Activated CD8-positive, alpha-beta memory T cell treated with anti-CD3 and anti-CD28 coated beads, Interleukin-2, amount 50 U/mL, for 4 hours (primary cell): ENCODE measurements around the gene OLFML2B.

Experiments
- DNase-seq: peaks from one replicate; pipeline ENCODE4 v3.0.0-alpha.2; 2020

Gene OLFML2B

GRCh38 chr1:162003830-162004215 is 19.8 kb downstream of the OLFML2B start:
- no peak for DNase-seq

- DNase-seq, result no peak
Measured at GRCh38 chr1:162003061-162003829, 20.4 kb downstream of the OLFML2B start.

- no peak for DNase-seq
Measured at GRCh38 chr1:162000053-162000420, 23.6 kb downstream of the OLFML2B start.

GRCh38 chr1:161999301-162000052 is 24.2 kb downstream of the OLFML2B start:
- no peak for DNase-seq

DNA sequence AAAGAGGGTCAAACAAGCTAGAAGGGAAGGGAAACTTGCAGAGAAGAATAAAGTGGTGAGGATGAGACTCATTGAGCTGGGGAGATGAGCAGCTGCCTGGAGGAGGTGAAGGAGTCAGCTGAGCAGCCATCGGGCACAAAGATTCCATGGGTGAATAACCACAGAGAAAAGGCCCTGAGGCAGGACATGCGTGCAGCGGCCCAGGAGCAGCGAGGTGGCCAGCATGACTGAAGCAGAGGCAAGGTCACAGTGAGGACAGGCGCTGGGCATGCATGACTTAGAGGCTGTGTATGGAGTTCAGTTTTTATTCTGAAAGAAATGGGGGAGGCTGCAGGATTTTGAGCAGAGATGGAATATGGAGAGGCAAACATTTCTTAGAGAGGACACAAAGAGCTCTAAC is 24.9 kb downstream of the OLFML2B start:
- no peak for DNase-seq

GRCh38 chr1:161997152-161997551 is 26.5 kb downstream of the OLFML2B start:
- no peak for DNase-seq

GRCh38 chr1:161994175-161994668 is 29.4 kb downstream of the OLFML2B start:
- no peak for DNase-seq

DNA sequence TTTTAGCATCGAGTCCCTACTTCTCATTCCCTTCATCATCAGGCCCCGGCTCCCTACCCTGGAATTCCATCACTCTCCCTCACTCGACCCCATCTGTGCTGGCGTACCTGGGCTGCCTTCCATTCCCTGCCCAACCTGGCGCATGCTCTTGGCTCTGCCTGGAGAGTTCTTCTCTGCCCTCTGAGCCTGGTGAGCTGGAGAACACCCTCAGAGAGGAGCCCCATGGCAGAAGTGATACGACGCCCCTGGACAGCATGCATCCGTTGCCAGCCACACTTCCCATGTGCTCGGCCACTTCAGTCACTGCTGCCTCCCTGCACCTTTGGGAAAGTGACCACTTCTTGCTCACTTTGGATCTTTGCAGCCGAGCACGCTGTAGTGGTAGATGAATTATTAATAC is 30.1 kb downstream of the OLFML2B start:
- DNase-seq, result no peak

DNA sequence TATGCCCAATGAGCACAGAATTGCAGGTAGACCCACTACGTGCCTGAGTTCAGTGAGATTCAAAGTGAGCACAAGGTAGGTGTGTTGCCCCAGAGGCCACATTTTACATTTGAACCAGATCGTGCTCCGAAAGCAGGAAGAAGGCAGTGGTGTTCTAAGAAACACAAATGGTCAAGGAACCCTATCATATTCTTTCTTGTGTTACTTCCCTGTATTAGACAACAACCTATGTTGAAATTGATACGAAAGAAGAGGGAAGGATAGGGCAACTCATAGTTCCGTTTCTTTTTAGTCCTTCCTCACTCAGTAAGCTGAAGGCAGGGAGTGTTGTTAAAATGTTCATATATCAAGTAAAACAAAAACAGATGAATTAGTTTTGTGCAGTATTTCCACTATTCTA is 33.9 kb downstream of the OLFML2B start:
- DNase-seq, result no peak

DNA sequence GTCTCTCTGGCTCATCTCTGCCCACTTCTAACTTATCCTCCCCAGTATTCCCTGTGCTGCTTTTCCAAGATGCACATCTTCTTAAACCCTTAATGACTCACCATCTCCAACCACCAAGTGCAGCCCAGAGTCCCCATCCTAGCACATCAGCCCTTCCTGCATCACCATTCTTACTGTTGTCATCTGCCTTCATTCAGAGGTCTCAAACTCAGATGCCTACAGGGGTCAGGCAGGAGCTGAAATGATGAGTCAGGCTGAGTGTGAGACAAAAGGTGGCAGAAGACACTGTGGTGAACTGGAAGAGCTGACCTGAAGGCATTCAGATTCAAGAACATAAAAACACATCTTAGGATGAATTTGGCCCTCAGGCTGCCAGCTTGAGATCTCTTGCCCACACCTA is 34.6 kb downstream of the OLFML2B start:
- DNase-seq, result no peak

DNA sequence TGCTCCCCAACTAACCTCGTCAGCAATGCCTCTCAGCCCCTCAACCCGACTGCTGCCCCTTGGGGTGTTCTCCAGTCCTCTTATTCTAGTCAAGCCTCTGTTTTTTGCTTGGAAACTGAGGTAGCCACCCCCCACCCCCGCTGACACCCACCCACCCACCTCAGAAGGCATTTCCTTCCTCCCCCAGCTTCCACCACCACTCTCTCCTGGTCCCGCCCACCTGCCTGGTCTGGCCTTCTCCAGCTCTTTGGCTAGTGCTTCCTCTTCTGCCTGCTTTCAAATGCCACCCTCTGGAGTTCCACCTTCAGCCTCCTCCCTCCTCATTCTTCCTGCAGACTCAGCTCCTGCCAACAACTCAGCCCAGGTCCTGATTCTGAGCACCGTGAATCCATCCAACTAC is 35.3 kb downstream of the OLFML2B start:
- no peak for DNase-seq

GRCh38 chr1:161987872-161988271 is 35.8 kb downstream of the OLFML2B start:
- no peak for DNase-seq

- no peak for DNase-seq
Measured at GRCh38 chr1:161987303-161987702, 36.4 kb downstream of the OLFML2B start.

DNA sequence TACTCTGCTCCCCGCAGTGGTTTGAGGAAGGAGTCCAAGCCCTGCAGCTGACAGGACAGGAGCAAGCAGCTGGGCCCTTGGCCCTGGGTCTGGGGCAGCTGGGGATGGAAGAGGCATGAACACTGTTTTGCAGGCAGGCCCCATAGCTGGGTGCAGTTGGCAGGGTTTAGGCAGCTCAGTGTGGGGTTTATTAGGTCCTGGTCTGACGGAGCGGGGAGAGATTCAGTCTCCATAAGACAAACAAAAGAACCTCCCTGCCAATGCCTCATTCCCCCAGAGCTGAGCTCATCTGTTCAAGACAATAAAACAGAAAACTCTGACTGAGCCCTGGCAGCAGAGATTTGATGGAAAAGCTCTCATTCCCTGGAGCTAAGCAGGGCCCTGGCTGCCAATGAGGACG is 37.3 kb downstream of the OLFML2B start:
- no peak for DNase-seq

GRCh38 chr1:161985301-161985822 is 38.3 kb downstream of the OLFML2B start:
- no peak for DNase-seq

DNA sequence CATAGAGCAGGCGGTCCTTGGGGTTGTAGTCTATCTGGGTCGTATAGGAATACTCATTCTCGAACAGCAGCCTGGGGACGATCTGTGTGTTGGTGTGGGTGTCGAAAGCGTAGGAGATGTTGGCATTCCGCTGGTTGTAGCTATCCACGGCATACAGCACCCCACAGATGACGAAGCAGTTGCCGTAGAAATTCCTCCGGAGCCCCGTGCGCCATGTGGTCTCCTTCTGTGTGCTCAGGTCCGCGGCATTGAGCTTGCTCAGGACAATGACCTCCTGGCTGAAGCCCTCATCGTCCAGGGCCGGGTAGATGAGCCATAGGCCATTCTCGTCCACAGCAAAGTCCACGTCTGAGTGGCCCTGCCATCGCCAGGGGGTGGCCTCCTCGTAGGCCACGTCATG is 39.9 kb downstream of the OLFML2B start:
- DNase-seq, result no peak

- DNase-seq, result no peak
Measured at GRCh38 chr1:161982917-161983316, 40.8 kb downstream of the OLFML2B start.

DNA sequence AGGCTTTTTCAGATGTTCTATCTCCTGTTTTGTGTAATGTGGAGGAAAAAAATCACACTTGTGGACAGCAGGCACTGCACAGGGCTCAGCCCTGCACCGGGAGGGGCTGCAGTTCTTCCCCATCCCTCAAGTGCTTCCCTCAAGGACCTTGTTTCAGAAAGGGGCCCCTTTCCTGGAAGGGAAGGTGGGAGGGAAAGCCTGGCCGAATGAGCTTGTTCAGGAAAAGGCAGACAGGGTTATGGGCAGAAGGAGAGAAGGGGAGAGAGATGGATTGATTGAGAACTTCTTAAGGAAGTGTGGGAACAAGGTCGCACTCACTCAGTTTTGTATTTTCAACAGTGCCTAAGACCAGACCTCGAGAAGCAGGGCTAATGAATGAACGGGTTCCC is 41.2 kb downstream of the OLFML2B start:
- no peak for DNase-seq

DNA sequence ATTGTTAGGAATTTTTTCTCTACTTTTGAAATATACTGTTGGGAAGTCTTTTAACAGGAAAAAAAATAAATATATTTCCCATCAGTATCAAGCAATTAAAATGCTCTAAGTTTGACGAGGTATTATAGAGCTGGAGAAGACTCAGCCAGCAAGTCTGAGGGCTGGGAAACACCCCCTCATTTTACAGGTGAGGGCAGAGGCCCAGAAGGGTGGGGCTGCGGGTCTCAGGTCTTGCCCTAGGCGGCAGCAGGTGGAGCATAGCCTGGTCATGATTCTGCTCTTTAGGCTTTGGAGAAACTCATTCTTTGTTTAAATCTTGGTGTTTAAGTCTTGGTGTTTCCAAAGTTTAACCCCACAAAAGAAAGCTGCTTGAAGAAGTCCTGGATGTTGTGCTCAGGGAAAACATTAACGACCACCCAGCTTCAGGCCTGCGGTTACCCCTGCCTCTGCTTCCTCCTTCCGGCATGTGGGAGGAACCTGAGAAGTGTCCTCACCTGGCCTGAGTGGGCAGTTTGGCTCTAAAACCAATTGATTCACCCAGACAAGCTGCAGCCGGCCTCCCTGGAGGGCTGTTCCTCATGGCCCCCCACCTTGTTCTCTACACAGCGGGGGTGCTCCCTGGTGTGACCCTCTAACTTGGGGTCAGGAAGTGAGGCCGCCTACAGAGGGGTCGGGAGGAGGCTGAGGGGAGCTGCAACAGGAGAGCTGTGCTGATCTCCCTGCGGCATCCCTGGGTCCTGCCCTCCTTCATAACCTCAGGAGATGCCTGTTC is 41.7 kb downstream of the OLFML2B start:
- no peak for DNase-seq

- DNase-seq, result no peak
Measured at GRCh38 chr1:161981126-161981525, 42.5 kb downstream of the OLFML2B start.

GRCh38 chr1:161978011-161978790 is 45.5 kb downstream of the OLFML2B start:
- DNase-seq, result no peak
